AG20443 (cell line): ENCODE measurements around the gene USHBP1.
A peak's percentile ranks its signal among the peaks of the same experiment; 100 is the strongest.
"Not testable (repeated sequence)": the region's sequence is repeated elsewhere in the genome, so short reads cannot be mapped to it uniquely, and the experiment has no call there.

Experiments used
- DNase-seq: peaks from one replicate; pipeline ENCODE4 v3.0.0; 2012; ENCODE audit warnings: low spot score, mixed read lengths

The USHBP1 gene

GRCh38 chr19:17264641-17264979 is at the start of gene USHBP1:
USHBP1 (minus strand) TSS chr19:17264745; CDS start chr19:17264299, 446 bp downstream.
- no peak for DNase-seq

GRCh38 chr19:17314007-17314593 is 49.6 kb upstream of the USHBP1 start:
- DNase-seq: no peak

- DNase-seq: no peak
Measured at GRCh38 chr19:17312189-17313113, 47.9 kb upstream of the USHBP1 start.

- peak; percentile 46 for DNase-seq
Measured at GRCh38 chr19:17311455-17312188, 47.1 kb upstream of the USHBP1 start.

GRCh38 chr19:17309965-17310461 is 45.5 kb upstream of the USHBP1 start:
- DNase-seq: no peak

GRCh38 chr19:17309198-17309964 is 44.8 kb upstream of the USHBP1 start, which contains the start of gene DDA1:
DDA1 (plus strand) TSS chr19:17309563; CDS start chr19:17309655, 92 bp downstream.
- peak; percentile 98 for DNase-seq

- no peak for DNase-seq
Measured at GRCh38 chr19:17307876-17308377, 43.4 kb upstream of the USHBP1 start.

- no peak for DNase-seq
Measured at GRCh38 chr19:17306285-17306714, 41.8 kb upstream of the USHBP1 start.

- DNase-seq: peak; percentile 88
Measured at GRCh38 chr19:17305517-17306284, 41.2 kb upstream of the USHBP1 start, which contains the start of gene MRPL34. MRPL34 (plus strand) TSS chr19:17305872; CDS start chr19:17305893, 21 bp downstream.

GRCh38 chr19:17305216-17305516 is 40.6 kb upstream of the USHBP1 start:
- DNase-seq: no peak

- no peak for DNase-seq
Measured at GRCh38 chr19:17304386-17305215, 40.1 kb upstream of the USHBP1 start.

GRCh38 chr19:17303940-17304267 is 39.4 kb upstream of the USHBP1 start:
- no peak for DNase-seq

- peak; percentile 95 for DNase-seq
Measured at GRCh38 chr19:17303167-17303939, 38.8 kb upstream of the USHBP1 start, which contains the start of gene ABHD8. ABHD8 (minus strand) TSS chr19:17303425; CDS start chr19:17301616, 1,809 bp downstream.

- DNase-seq: no peak
Measured at GRCh38 chr19:17302391-17303166, 38.0 kb upstream of the USHBP1 start.

GRCh38 chr19:17300992-17301619 is 36.6 kb upstream of the USHBP1 start:
- no peak for DNase-seq

- DNase-seq: no peak
Measured at GRCh38 chr19:17296976-17297375, 32.4 kb upstream of the USHBP1 start.

GRCh38 chr19:17296273-17296672 is 31.7 kb upstream of the USHBP1 start:
- no peak for DNase-seq

- DNase-seq: not testable (repeated sequence)
Measured at GRCh38 chr19:17295551-17295950, 31.0 kb upstream of the USHBP1 start.
